MM.1S (cell line): ENCODE measurements around the gene CFAP54.

ENCODE experiments used
- DNase-seq: peaks from one replicate; pipeline ENCODE4 v3.0.0-alpha.2; 2015
- H2AFZ ChIP-seq: fragments of 300-600 bp; sonication (generic); 2 replicates; pipeline ENCODE4 v1.6.0; 2016; ENCODE audit warnings: antibody characterized with exemption, low read length
- H3F3A ChIP-seq: fragments of 300-600 bp; sonication (generic); 2 replicates; pipeline ENCODE4 v1.6.1; 2016; ENCODE audit warnings: mild to moderate bottlenecking, antibody characterized with exemption, low read length, moderate library complexity, mixed read lengths; ENCODE audit not compliant: insufficient read depth
- H3K27ac ChIP-seq: fragments of 300-600 bp; sonication (generic); 2 replicates; pipeline ENCODE4 v1.5.1; 2016; ENCODE audit warnings: mild to moderate bottlenecking, low read length
- H3K27me3 ChIP-seq: fragments of 300-600 bp; sonication (generic); replicated peaks from 2 replicates; pipeline ENCODE4 v1.6.0; 2016; ENCODE audit warnings: low read length; ENCODE audit not compliant: insufficient read depth
- H3K36me3 ChIP-seq: fragments of 300-600 bp; sonication (generic); replicated peaks from 2 replicates; pipeline ENCODE4 v1.6.1; 2016; ENCODE audit warnings: mild to moderate bottlenecking, low read length, mixed read lengths; ENCODE audit not compliant: insufficient read depth
- H3K4me1 ChIP-seq: fragments of 300-600 bp; sonication (generic); 2 replicates; pipeline ENCODE4 v1.6.1; 2016; ENCODE audit warnings: low read length, mixed read lengths
- H3K4me2 ChIP-seq: fragments of 300-600 bp; sonication (generic); 2 replicates; pipeline ENCODE4 v1.6.0; 2016; ENCODE audit warnings: low read depth, low read length
- H3K4me3 ChIP-seq: fragments of 300-600 bp; sonication (generic); 2 replicates; pipeline ENCODE4 v1.5.1; 2016; ENCODE audit warnings: low read length, mixed read lengths
- H3K79me2 ChIP-seq: fragments of 300-600 bp; sonication (generic); 2 replicates; pipeline ENCODE4 v1.6.1; 2016; ENCODE audit warnings: mixed run types, low read length, mixed read lengths
- H3K9ac ChIP-seq: fragments of 300-600 bp; sonication (generic); 2 replicates; pipeline ENCODE4 v1.6.1; 2016; ENCODE audit warnings: low read length, mixed read lengths
- H3K9me2 ChIP-seq: fragments of 300-600 bp; sonication (generic); replicated peaks from 2 replicates; pipeline ENCODE4 v1.6.1; 2016; ENCODE audit warnings: mild to moderate bottlenecking, low read length, mixed read lengths; ENCODE audit not compliant: insufficient read depth
- H3K9me3 ChIP-seq: fragments of 300-600 bp; sonication (generic); replicated peaks from 2 replicates; pipeline ENCODE4 v1.6.1; 2016; ENCODE audit warnings: mild to moderate bottlenecking, low read length, mixed read lengths; ENCODE audit not compliant: insufficient read depth
- H4K20me1 ChIP-seq: fragments of 300-600 bp; sonication (generic); 2 replicates; pipeline ENCODE4 v1.6.1; 2016; ENCODE audit warnings: mild to moderate bottlenecking, low read length, moderate library complexity, mixed read lengths; ENCODE audit not compliant: insufficient read depth
- CTCF ChIP-seq: fragments of 300-600 bp; sonication (generic); IDR thresholded peaks from 2 replicates; pipeline ENCODE4 v1.5.1; 2016; ENCODE audit warnings: antibody characterized with exemption, low read length, mixed read lengths
- EZH2 ChIP-seq: fragments of 300-600 bp; sonication (generic); optimal IDR thresholded peaks from 2 replicates; pipeline ENCODE3; 2017; ENCODE audit warnings: low read depth, mild to moderate bottlenecking, antibody characterized with exemption, low read length, mixed read lengths
- EZH2phosphoT487 ChIP-seq: fragments of 300-600 bp; sonication (generic); IDR thresholded peaks from 2 replicates; pipeline ENCODE4 v1.6.1; 2018; ENCODE audit warnings: antibody characterized with exemption, low read length

The CFAP54 gene

GRCh38 chr12:96878704-96879103 is 389.3 kb downstream of the CFAP54 start:
- H3K36me3 ChIP-seq: no peaks in the 10 kb centered on the region
- no peaks in the 10 kb centered on the region for H3K27me3 ChIP-seq
- no peak overlapping the region for H3K9ac ChIP-seq
- no peak overlapping the region for H2AFZ ChIP-seq
- no peak for DNase-seq
- no peaks in the 10 kb centered on the region for H3F3A ChIP-seq
- H3K4me1 ChIP-seq: no peaks in the 10 kb centered on the region
- H3K27ac ChIP-seq: no peak overlapping the region
- no peak overlapping the region for H3K4me3 ChIP-seq
- H4K20me1 ChIP-seq: no peaks in the 10 kb centered on the region
- no peaks in the 10 kb centered on the region for H3K9me2 ChIP-seq
- H3K79me2 ChIP-seq: no peaks in the 10 kb centered on the region
- no peak overlapping the region for H3K4me2 ChIP-seq
- no peaks in the 10 kb centered on the region for H3K9me3 ChIP-seq
- no peak for TF ChIP-seq EZH2phosphoT487
- no peak for TF ChIP-seq EZH2

- H3K79me2 ChIP-seq: no peaks in the 10 kb centered on the region
- H4K20me1 ChIP-seq: no peaks in the 10 kb centered on the region
- H3K36me3 ChIP-seq: no peaks in the 10 kb centered on the region
- TF ChIP-seq EZH2phosphoT487: no peak
- TF ChIP-seq EZH2: no peak
- TF ChIP-seq CTCF: no peak
- H3K27me3 ChIP-seq: no peaks in the 10 kb centered on the region
- H3K9me3 ChIP-seq: no peaks in the 10 kb centered on the region
- H3K9ac ChIP-seq: no peak overlapping the region
- H3K4me1 ChIP-seq: no peaks in the 10 kb centered on the region
- H3K27ac ChIP-seq: no peak overlapping the region
- no peak overlapping the region for H3K4me3 ChIP-seq
- H2AFZ ChIP-seq: no peak overlapping the region
- H3K9me2 ChIP-seq: no peaks in the 10 kb centered on the region
- no peak overlapping the region for H3K4me2 ChIP-seq
- no peaks in the 10 kb centered on the region for H3F3A ChIP-seq
- DNase-seq: no peak
These were observed 389.9 kb downstream of the CFAP54 start for GRCh38 chr12:96879301-96879700.

GRCh38 chr12:96880220-96880619 is 390.8 kb downstream of the CFAP54 start:
- Histone ChIP-seq H3K27ac (no peak overlapping the region), H3K4me3 (no peak overlapping the region), H3K4me1 (no peaks in the 10 kb centered on the region), H3F3A (no peaks in the 10 kb centered on the region), H3K79me2 (no peaks in the 10 kb centered on the region), H3K27me3 (no peaks in the 10 kb centered on the region), H3K9ac (no peak overlapping the region), H3K36me3 (no peaks in the 10 kb centered on the region), H3K4me2 (no peak overlapping the region), H3K9me2 (no peaks in the 10 kb centered on the region), H2AFZ (no peak overlapping the region), H4K20me1 (no peaks in the 10 kb centered on the region), H3K9me3 (no peaks in the 10 kb centered on the region)
- TF ChIP-seq EZH2 (no peak), CTCF (no peak), EZH2phosphoT487 (no peak)
- DNase-seq: no peak

DNA sequence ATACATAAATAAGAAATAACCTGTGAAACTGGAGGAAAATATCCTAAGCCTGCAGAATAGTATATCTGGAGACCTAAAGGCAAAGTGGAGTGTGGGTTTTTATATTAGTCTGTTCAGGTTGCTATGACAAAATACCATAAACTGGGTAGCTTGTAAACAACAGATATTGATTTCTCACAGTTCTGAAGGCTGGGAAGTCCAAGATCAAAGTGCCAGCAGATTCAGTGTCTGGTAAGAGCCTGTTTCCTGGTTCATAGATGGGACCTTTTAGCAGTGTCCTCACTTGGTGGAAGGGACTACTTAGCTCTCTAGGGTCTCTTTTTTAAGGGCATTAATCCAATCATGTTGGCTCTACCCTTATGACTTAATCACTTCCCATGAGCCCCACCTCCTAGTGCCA is 392.2 kb downstream of the CFAP54 start:
- no peaks in the 10 kb centered on the region for H3K9me2 ChIP-seq
- no peak overlapping the region for H3K9ac ChIP-seq
- no peaks in the 10 kb centered on the region for H3K4me1 ChIP-seq
- no peaks in the 10 kb centered on the region for H3K36me3 ChIP-seq
- TF ChIP-seq EZH2 (no peak), EZH2phosphoT487 (no peak), CTCF (no peak)
- no peak overlapping the region for H2AFZ ChIP-seq
- no peak for DNase-seq
- no peaks in the 10 kb centered on the region for H4K20me1 ChIP-seq
- H3K27ac ChIP-seq: no peak overlapping the region
- H3K4me2 ChIP-seq: no peak overlapping the region
- no peaks in the 10 kb centered on the region for H3K9me3 ChIP-seq
- H3K4me3 ChIP-seq: no peak overlapping the region
- no peaks in the 10 kb centered on the region for H3F3A ChIP-seq
- H3K27me3 ChIP-seq: no peaks in the 10 kb centered on the region
- H3K79me2 ChIP-seq: no peaks in the 10 kb centered on the region
